GM12801 (cell line): ENCODE results near the gene GJB5.

Experiments used
- TF ChIP-seq, protein P1 (sequence below): IDR thresholded peaks from one replicate; pipeline ENCODE4 v1.5.1; 2011; ENCODE audit warnings: control low read depth; ENCODE audit not compliant: insufficient read length; ENCODE audit errors: extremely low read depth

The GJB5 gene

DNA sequence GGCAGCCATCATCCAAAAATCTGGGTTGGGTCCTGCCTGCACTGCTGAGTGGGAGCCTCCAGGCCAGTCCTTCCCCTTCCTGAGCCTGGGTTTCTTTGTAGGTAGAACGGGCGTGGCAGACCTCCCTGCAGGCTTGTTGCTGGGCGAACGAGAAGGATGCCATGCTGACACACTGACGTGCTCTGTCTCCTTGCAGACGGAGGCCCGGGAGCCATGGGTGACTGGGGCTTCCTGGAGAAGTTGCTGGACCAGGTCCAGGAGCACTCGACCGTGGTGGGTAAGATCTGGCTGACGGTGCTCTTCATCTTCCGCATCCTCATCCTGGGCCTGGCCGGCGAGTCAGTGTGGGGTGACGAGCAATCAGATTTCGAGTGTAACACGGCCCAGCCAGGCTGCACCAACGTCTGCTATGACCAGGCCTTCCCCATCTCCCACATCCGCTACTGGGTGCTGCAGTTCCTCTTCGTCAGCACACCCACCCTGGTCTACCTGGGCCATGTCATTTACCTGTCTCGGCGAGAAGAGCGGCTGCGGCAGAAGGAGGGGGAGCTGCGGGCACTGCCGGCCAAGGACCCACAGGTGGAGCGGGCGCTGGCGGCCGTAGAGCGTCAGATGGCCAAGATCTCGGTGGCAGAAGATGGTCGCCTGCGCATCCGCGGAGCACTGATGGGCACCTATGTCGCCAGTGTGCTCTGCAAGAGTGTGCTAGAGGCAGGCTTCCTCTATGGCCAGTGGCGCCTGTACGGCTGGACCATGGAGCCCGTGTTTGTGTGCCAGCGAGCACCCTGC lies 39.3 kb downstream of the GJB5 start:
- TF ChIP-seq, protein P1, sequence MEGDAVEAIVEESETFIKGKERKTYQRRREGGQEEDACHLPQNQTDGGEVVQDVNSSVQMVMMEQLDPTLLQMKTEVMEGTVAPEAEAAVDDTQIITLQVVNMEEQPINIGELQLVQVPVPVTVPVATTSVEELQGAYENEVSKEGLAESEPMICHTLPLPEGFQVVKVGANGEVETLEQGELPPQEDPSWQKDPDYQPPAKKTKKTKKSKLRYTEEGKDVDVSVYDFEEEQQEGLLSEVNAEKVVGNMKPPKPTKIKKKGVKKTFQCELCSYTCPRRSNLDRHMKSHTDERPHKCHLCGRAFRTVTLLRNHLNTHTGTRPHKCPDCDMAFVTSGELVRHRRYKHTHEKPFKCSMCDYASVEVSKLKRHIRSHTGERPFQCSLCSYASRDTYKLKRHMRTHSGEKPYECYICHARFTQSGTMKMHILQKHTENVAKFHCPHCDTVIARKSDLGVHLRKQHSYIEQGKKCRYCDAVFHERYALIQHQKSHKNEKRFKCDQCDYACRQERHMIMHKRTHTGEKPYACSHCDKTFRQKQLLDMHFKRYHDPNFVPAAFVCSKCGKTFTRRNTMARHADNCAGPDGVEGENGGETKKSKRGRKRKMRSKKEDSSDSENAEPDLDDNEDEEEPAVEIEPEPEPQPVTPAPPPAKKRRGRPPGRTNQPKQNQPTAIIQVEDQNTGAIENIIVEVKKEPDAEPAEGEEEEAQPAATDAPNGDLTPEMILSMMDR = no peak

DNA sequence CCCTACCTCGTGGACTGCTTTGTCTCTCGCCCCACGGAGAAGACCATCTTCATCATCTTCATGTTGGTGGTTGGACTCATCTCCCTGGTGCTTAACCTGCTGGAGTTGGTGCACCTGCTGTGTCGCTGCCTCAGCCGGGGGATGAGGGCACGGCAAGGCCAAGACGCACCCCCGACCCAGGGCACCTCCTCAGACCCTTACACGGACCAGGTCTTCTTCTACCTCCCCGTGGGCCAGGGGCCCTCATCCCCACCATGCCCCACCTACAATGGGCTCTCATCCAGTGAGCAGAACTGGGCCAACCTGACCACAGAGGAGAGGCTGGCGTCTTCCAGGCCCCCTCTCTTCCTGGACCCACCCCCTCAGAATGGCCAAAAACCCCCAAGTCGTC lies 39.9 kb downstream of the GJB5 start:
- TF ChIP-seq, protein P1 = no peak

DNA sequence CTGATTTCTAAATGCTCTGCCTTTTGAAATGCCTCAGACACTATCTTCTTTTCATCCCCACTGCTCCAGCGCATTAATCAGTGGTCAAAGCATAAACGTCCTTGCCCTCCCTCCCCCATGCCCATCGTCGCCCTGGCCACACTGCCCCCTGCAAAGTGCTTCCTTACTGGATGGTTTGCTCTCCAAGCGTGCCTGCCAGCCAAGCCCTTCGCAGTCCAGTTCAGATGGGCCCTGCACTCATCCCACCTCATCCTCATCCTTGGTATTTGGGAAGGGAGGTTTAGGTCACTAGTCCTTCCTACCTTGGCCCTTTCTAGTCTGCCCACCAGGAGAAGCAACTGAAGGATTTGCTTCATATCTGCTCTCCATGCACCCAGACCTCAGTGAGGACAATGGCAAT lies 41.1 kb downstream of the GJB5 start:
- TF ChIP-seq, protein P1 = no peak

DNA sequence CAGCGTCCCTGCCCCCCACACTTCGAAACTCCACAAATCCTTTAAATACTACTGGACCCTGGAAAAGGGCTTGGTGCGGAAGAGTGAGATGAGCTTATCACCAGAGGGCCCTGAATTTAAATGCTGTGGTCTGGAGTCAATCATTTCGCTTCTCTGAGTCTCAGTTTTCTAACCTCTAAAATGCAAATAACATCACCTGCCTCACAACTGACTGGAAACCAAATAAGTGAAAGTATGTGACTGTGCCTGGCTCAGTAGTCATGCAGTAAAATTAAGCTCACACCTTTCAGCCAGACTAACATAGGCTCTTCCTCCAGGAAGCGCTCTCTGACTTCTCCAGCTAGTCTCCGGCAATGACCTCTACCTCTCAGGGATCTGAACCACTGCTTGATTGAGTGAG lies 42.1 kb downstream of the GJB5 start:
- TF ChIP-seq, protein P1 = no peak

DNA sequence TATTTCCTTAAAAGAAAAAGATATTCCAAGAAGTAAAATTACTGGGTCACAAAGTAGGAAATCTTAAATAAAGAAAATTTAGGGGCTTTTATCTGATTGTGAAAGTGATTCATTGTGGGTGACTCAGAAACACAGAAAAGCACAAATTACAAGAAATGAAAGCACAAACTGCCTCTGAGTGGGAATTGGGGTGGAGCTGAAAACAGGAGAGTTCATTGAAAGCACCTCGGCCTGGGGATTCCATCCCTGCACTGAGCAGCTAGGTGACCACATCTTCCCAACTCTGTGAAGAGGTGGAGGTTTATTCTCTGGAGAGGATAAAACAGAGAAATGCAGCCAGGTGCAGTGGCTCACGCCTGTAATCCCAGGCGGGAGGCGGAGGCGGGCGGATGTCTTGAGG lies 45.4 kb downstream of the GJB5 start:
- TF ChIP-seq, protein P1 = no peak

DNA sequence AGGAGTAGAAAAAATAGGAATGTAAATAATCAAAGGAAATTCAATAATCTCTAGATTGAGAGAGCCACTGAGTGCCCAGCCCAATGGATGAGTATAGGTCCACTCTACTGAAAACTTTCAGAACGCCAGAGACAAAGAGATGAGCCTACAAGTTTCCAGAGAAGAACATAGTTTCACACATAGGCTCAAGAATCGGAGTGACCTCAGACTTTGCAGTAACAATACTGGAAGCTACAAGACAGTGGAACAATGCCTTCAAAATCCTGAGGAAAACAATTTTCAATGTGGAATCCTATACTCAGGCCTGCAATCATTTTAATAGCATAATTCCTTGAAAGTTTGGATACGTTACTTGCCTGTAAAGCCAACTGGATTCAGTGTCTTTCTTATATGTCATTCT lies 48.9 kb downstream of the GJB5 start:
- TF ChIP-seq, protein P1 = no peak

DNA sequence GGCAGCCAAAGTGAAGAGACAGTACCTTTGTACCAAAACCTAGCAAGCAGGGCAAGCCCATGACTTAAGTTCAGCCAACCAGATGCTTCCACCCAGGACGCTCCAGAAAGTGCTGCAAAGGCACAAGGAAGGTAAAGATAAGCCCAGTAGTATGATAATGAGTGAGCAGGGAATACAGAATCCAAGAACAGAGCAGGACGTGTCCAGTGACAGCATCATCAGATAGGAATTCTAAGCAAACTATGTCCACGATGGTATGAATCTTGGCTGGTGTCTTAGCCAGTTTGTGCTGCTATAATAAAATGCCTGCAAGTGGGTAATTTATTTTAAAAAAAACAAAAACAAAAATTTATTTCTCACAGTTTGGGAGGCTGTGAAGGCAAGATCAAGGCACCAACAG lies 51.5 kb downstream of the GJB5 start:
- TF ChIP-seq, protein P1 = no peak
